ENCODE measurements around the gene NEURL4. TPM values are rescaled to one million over a fixed set of nuclear protein-coding genes. Genes with fewer than 3 reads are reported as not detected.
A peak's percentile ranks its signal among the peaks of the same experiment; 100 is the strongest.

The NEURL4 gene
- total RNA-seq, 1 donor from 2014 or later, result 56.7 TPM

- Mint-ChIP-seq H3K36me3 (no peaks in the 10 kb centered on the region), H3K27me3 (ENCODE audit: low read depth) (peaks cover 23% of the 10 kb centered on the region), H3K4me3 (peak overlapping the region; percentile 73), H3K4me1 (peaks cover 15% of the 10 kb centered on the region), H3K9me3 (no peaks in the 10 kb centered on the region), H3K27ac (peak overlapping the region; percentile 73)
- TF ChIP-seq CTCF (IDR thresholded peaks at IDR 0.05; ENCODE audit: unreplicated experiment), result peak; percentile 76
- DNase-seq (ENCODE audit: low spot score in 2 of 2, unreplicated experiment in 2 of 2), result peak; percentile 59 to 82
These were observed 48.5 kb downstream of the NEURL4 start for GRCh38 chr17:7280519-7281073.

- H3K4me3 Mint-ChIP-seq, result no peak overlapping the region
- no peak for DNase-seq (ENCODE audit: low spot score in 2 of 2, unreplicated experiment in 2 of 2)
- H3K4me1 Mint-ChIP-seq, result peaks cover 15% of the 10 kb centered on the region
- H3K36me3 Mint-ChIP-seq, result no peaks in the 10 kb centered on the region
- no peak for TF ChIP-seq CTCF (IDR thresholded peaks at IDR 0.05; ENCODE audit: unreplicated experiment)
- H3K27me3 Mint-ChIP-seq (ENCODE audit: low read depth), result peaks cover 23% of the 10 kb centered on the region
- no peaks in the 10 kb centered on the region for H3K9me3 Mint-ChIP-seq
- H3K27ac Mint-ChIP-seq, result no peak overlapping the region
These were observed 49.7 kb downstream of the NEURL4 start for GRCh38 chr17:7279448-7279847.

- peaks cover 32% of the 10 kb centered on the region for H3K27me3 Mint-ChIP-seq (ENCODE audit: low read depth)
- H3K27ac Mint-ChIP-seq, result peak overlapping the region; percentile 15
- DNase-seq (ENCODE audit: low spot score in 2 of 2, unreplicated experiment in 2 of 2), result no peak
- H3K4me3 Mint-ChIP-seq, result no peak overlapping the region
- H3K4me1 Mint-ChIP-seq, result peaks cover 16% of the 10 kb centered on the region
- H3K36me3 Mint-ChIP-seq, result no peaks in the 10 kb centered on the region
- no peak for TF ChIP-seq CTCF (IDR thresholded peaks at IDR 0.05; ENCODE audit: unreplicated experiment)
- no peaks in the 10 kb centered on the region for H3K9me3 Mint-ChIP-seq
These were observed 62.4 kb downstream of the NEURL4 start for GRCh38 chr17:7266784-7267183.

Other genes with a start within 250 kb of the NEURL4 start
- not detected in 3 replicates for gene CLEC10A, start 249.1 kb downstream of the NEURL4 start, total RNA-seq
- gene ASGR2, start 214.5 kb downstream of the NEURL4 start, total RNA-seq, result not detected in 3 replicates
- gene ASGR1, start 150.0 kb downstream of the NEURL4 start, total RNA-seq, result 15.9 to 19.7 TPM (median 16.5 TPM) in 3 replicates
- 59.9 to 62.4 TPM (median 60.2 TPM) in 3 replicates for gene DLG4, start 109.5 kb downstream of the NEURL4 start, total RNA-seq
- gene ACADVL, start 109.4 kb downstream of the NEURL4 start, total RNA-seq, result 385 to 424 TPM (median 410 TPM) in 3 replicates
- 87.3 to 96.1 TPM (median 94.0 TPM) in 3 replicates for gene DVL2, start 94.8 kb downstream of the NEURL4 start, total RNA-seq
- 55.4 to 57.1 TPM (median 55.6 TPM) in 3 replicates for gene PHF23, start 89.9 kb downstream of the NEURL4 start, total RNA-seq
- gene GABARAP, start 86.9 kb downstream of the NEURL4 start, total RNA-seq, result 424 to 451 TPM (median 429 TPM) in 3 replicates
- 122 to 132 TPM (median 130 TPM) in 3 replicates for gene CTDNEP1, start 77.6 kb downstream of the NEURL4 start, total RNA-seq
- 37.9 to 42.8 TPM (median 42.1 TPM) in 3 replicates for gene ELP5, start 77.1 kb downstream of the NEURL4 start, total RNA-seq
- 79.2 to 86.1 TPM (median 79.9 TPM) in 3 replicates for gene CLDN7, start 66.9 kb downstream of the NEURL4 start, total RNA-seq
- gene SLC2A4, start 47.6 kb downstream of the NEURL4 start, total RNA-seq, result 1.6 to 1.8 TPM (median 1.6 TPM) in 3 replicates
- 1.9 to 3.3 TPM (median 2.2 TPM) in 3 replicates for gene YBX2, start 34.7 kb downstream of the NEURL4 start, total RNA-seq
- gene EIF5A, start 21.7 kb downstream of the NEURL4 start, total RNA-seq, result 265 to 278 TPM (median 273 TPM) in 3 replicates
- 42.1 to 52.4 TPM (median 46.2 TPM) in 3 replicates for gene GPS2, start 14.0 kb downstream of the NEURL4 start, total RNA-seq
- gene ACAP1, start 7.2 kb upstream of the NEURL4 start, total RNA-seq, result 8.9 to 10.9 TPM (median 9.1 TPM) in 3 replicates
- gene KCTD11, start 22.8 kb upstream of the NEURL4 start, total RNA-seq, result 17.3 to 18.8 TPM (median 17.7 TPM) in 3 replicates
- gene TMEM95, start 25.8 kb upstream of the NEURL4 start, total RNA-seq, result 0.18 to 0.42 TPM in 2 of 3 replicates, not detected in the other
- 8.2 to 9.9 TPM (median 9.0 TPM) in 3 replicates for gene TNK1, start 51.8 kb upstream of the NEURL4 start, total RNA-seq
- 67.4 to 69.3 TPM (median 68.4 TPM) in 3 replicates for gene PLSCR3, start 65.2 kb upstream of the NEURL4 start, total RNA-seq
- gene TMEM256, start 74.8 kb upstream of the NEURL4 start, total RNA-seq, result 65.7 to 78.3 TPM (median 69.4 TPM) in 3 replicates
- gene NLGN2, start 78.5 kb upstream of the NEURL4 start, total RNA-seq, result 88.0 to 97.5 TPM (median 90.8 TPM) in 3 replicates
- gene SPEM1, start 91.0 kb upstream of the NEURL4 start, total RNA-seq, result 0.38 TPM in 1 of 3 replicates, not detected in the others
- gene SPEM2, start 96.3 kb upstream of the NEURL4 start, total RNA-seq, result not detected in 3 replicates
- gene SPEM3, start 99.5 kb upstream of the NEURL4 start, total RNA-seq, result not detected in 3 replicates
- 9.7 to 10.2 TPM (median 10.2 TPM) in 3 replicates for gene TMEM102, start 106.1 kb upstream of the NEURL4 start, total RNA-seq
- gene FGF11, start 110.2 kb upstream of the NEURL4 start, total RNA-seq, result 24.8 to 26.8 TPM (median 26.5 TPM) in 3 replicates
- gene CHRNB1, start 115.7 kb upstream of the NEURL4 start, total RNA-seq, result 15.9 to 17.7 TPM (median 16.0 TPM) in 3 replicates
- 36.4 to 40.1 TPM (median 39.7 TPM) in 3 replicates for gene ZBTB4, start 150.3 kb upstream of the NEURL4 start, total RNA-seq
- gene SLC35G6, start 152.1 kb upstream of the NEURL4 start, total RNA-seq, result not detected in 3 replicates
- 195 to 208 TPM (median 204 TPM) in 3 replicates for gene POLR2A, start 155.0 kb upstream of the NEURL4 start, total RNA-seq
- 6.6 to 7.7 TPM (median 7.6 TPM) in 3 replicates for gene TNFSF12, start 219.7 kb upstream of the NEURL4 start, total RNA-seq
- 4.3 to 6.1 TPM (median 5.2 TPM) in 3 replicates for gene TNFSF13, start 229.4 kb upstream of the NEURL4 start, total RNA-seq
- gene SENP3, start 232.6 kb upstream of the NEURL4 start, total RNA-seq, result 50.3 to 55.9 TPM (median 51.5 TPM) in 3 replicates